H9 (cell line): ENCODE data around the gene MARCHF10. TPM values are rescaled to one million over a fixed set of nuclear protein-coding genes. Genes with fewer than 3 reads are reported as not detected.

Source experiments
- DNase-seq: peaks from one replicate; pipeline ENCODE4 v3.0.0-alpha.2; 2017
- H2AFZ ChIP-seq: one replicate; pipeline ENCODE4 v1.6.1; 2013; ENCODE audit warnings: mild to moderate bottlenecking, low read length, control low read depth, moderate library complexity
- H2AK5ac ChIP-seq: 2 replicates; pipeline ENCODE4 v1.6.1; 2013; ENCODE audit warnings: low read length, control low read depth, mixed read lengths; ENCODE audit not compliant: insufficient read length
- H2BK120ac ChIP-seq: one replicate; pipeline ENCODE4 v1.6.1; 2013; ENCODE audit warnings: low read depth, mild to moderate bottlenecking, low read length, control low read depth, inconsistent platforms; ENCODE audit not compliant: poor library complexity, severe bottlenecking
- H2BK12ac ChIP-seq: 2 replicates; pipeline ENCODE4 v1.6.1; 2013; ENCODE audit warnings: low read length, control low read depth, mixed read lengths, low read depth; ENCODE audit not compliant: insufficient read length
- H2BK15ac ChIP-seq: 2 replicates; pipeline ENCODE4 v1.6.1; 2013; ENCODE audit warnings: low read depth, low read length, control low read depth
- H2BK20ac ChIP-seq: one replicate; pipeline ENCODE4 v1.6.1; 2013; ENCODE audit warnings: low read depth, mild to moderate bottlenecking, low read length, control low read depth, inconsistent platforms; ENCODE audit not compliant: poor library complexity, severe bottlenecking
- H2BK5ac ChIP-seq: 2 replicates; pipeline ENCODE4 v1.6.1; 2013; ENCODE audit warnings: low read length, control low read depth, mixed read lengths; ENCODE audit not compliant: insufficient read length
- H3K14ac ChIP-seq: 2 replicates; pipeline ENCODE4 v1.6.1; 2013; ENCODE audit warnings: low read length, control low read depth; ENCODE audit not compliant: insufficient read depth
- H3K18ac ChIP-seq: 2 replicates; pipeline ENCODE4 v1.6.1; 2013; ENCODE audit warnings: low read depth, mild to moderate bottlenecking, mixed read lengths, low read length, control low read depth; ENCODE audit not compliant: insufficient read length
- H3K23ac ChIP-seq: 2 replicates; pipeline ENCODE4 v1.6.1; 2013; ENCODE audit warnings: low read length, control low read depth, mixed read lengths, low read depth; ENCODE audit not compliant: insufficient read length
- H3K23me2 ChIP-seq: 2 replicates; pipeline ENCODE4 v1.6.1; 2013; ENCODE audit warnings: low read depth, mild to moderate bottlenecking, mixed read lengths, low read length, control low read depth; ENCODE audit not compliant: insufficient read length, poor library complexity, severe bottlenecking
- H3K27ac ChIP-seq: 2 replicates; pipeline ENCODE4 v1.5.1; 2013; ENCODE audit warnings: low read length, control low read depth, mixed read lengths, low read depth; ENCODE audit not compliant: insufficient read length
- H3K27me3 ChIP-seq: 2 replicates; pipeline ENCODE4 v1.6.1; 2013; ENCODE audit warnings: low read length, control low read depth, inconsistent platforms; ENCODE audit not compliant: insufficient read depth
- H3K4ac ChIP-seq: 2 replicates; pipeline ENCODE4 v1.6.1; 2013; ENCODE audit warnings: low read depth, mild to moderate bottlenecking, control low read depth, inconsistent platforms, low read length, moderate library complexity
- H3K4me1 ChIP-seq: 2 replicates; pipeline ENCODE4 v1.6.1; 2013; ENCODE audit warnings: low read length, control low read depth, inconsistent platforms; ENCODE audit not compliant: insufficient read depth
- H3K4me2 ChIP-seq: 2 replicates; pipeline ENCODE4 v1.6.1; 2013; ENCODE audit warnings: low read length, control low read depth, mixed read lengths; ENCODE audit not compliant: insufficient read length, insufficient read depth
- H3K56ac ChIP-seq: 2 replicates; pipeline ENCODE4 v1.6.1; 2013; ENCODE audit warnings: low read depth, mild to moderate bottlenecking, mixed read lengths, low read length, control low read depth; ENCODE audit not compliant: insufficient read length
- H3K79me1 ChIP-seq: 2 replicates; pipeline ENCODE4 v1.6.1; 2013; ENCODE audit warnings: low read depth, mild to moderate bottlenecking, moderate library complexity, low read length, control low read depth, inconsistent platforms; ENCODE audit not compliant: insufficient read depth, poor library complexity, severe bottlenecking
- H3K79me2 ChIP-seq: 2 replicates; pipeline ENCODE4 v1.6.1; 2013; ENCODE audit warnings: low read length, control low read depth, inconsistent platforms; ENCODE audit not compliant: insufficient read depth
- H3K9ac ChIP-seq: 2 replicates; pipeline ENCODE4 v1.6.1; 2013; ENCODE audit warnings: low read length, control low read depth, mixed read lengths; ENCODE audit not compliant: insufficient read length; ENCODE audit errors: extremely low read depth
- H3K9me3 ChIP-seq: one replicate; pipeline ENCODE4 v1.6.1; 2013; ENCODE audit warnings: low read depth, low read length, inconsistent platforms; ENCODE audit not compliant: control insufficient read depth
- H3T11ph ChIP-seq: one replicate; pipeline ENCODE4 v1.6.1; 2013; ENCODE audit warnings: mild to moderate bottlenecking, low read length, control low read depth, inconsistent platforms
- H4K20me1 ChIP-seq: one replicate; pipeline ENCODE4 v1.6.1; 2013; ENCODE audit not compliant: control insufficient read depth, insufficient read length, insufficient read depth
- H4K5ac ChIP-seq: 2 replicates; pipeline ENCODE4 v1.6.1; 2013; ENCODE audit warnings: low read depth, mild to moderate bottlenecking, mixed read lengths, low read length, control low read depth; ENCODE audit not compliant: insufficient read length
- H4K8ac ChIP-seq: replicated peaks from 2 replicates; pipeline ENCODE4 v1.6.1; 2013; ENCODE audit warnings: low read length, control low read depth, mixed read lengths, low read depth; ENCODE audit not compliant: insufficient read length
- H4K91ac ChIP-seq: 2 replicates; pipeline ENCODE4 v1.6.1; 2013; ENCODE audit warnings: low read depth, mild to moderate bottlenecking, moderate library complexity, mixed read lengths, low read length, control low read depth; ENCODE audit not compliant: insufficient read length
- H3K27ac Mint-ChIP-seq, 3 experiments: 2 replicates in 2 of 3; 3 replicates in 1 of 3; pipeline ENCODE4 v1.8.0; 2020 to 2021; ENCODE audit warnings: mixed read lengths in 3 of 3, mild to moderate bottlenecking in 1 of 3, moderate library complexity in 1 of 3
- H3K27me3 Mint-ChIP-seq: 2 replicates; pipeline ENCODE4 v1.8.0; 2021; ENCODE audit warnings: low read depth, mild to moderate bottlenecking, moderate library complexity, mixed read lengths
- H3K36me3 Mint-ChIP-seq, 3 experiments: 2 replicates in 2 of 3; 3 replicates in 1 of 3; pipeline ENCODE4 v1.8.0; 2020 to 2021; ENCODE audit warnings: low read depth in 3 of 3, mixed read lengths in 3 of 3; ENCODE audit not compliant: insufficient read depth in 1 of 3
- H3K4me1 Mint-ChIP-seq, 2 experiments: 2 replicates each; pipeline ENCODE4 v1.8.0; 2020; ENCODE audit warnings: mixed read lengths in 2 of 2
- H3K4me3 Mint-ChIP-seq, 2 experiments: 2 replicates in 1 of 2; 3 replicates in 1 of 2; pipeline ENCODE4 v1.8.0; 2020 to 2021; ENCODE audit warnings: mild to moderate bottlenecking in 2 of 2, mixed read lengths in 2 of 2, moderate library complexity in 1 of 2
- H3K9me3 Mint-ChIP-seq, 2 experiments: 2 replicates in 1 of 2; 3 replicates in 1 of 2; pipeline ENCODE4 v1.8.0; 2020; ENCODE audit warnings: mild to moderate bottlenecking in 2 of 2, mixed read lengths in 2 of 2, moderate library complexity in 1 of 2
- WGBS: extraction: QIAGEN DNeasy Blood & Tissue Kit; methylation state at CpG from one replicate; pipeline ENCODE4 v1.1.7; 2013; ENCODE audit warnings: missing lambda C conversion rate, low lambda C conversion rate, mixed read lengths; ENCODE audit not compliant: insufficient read length; ENCODE audit errors: extremely low coverage; 5-methylcytosine and 5-hydroxymethylcytosine counted together
- total RNA-seq: library from RNA; stranded (reverse); gene quantifications from 2 replicates; pipeline ENCODE4 v1.2.1, GENCODE V29; 2021
- TF ChIP-seq, protein P1 (sequence below): fragments of 200-600 bp; sonication (generic); conservative IDR thresholded peaks from 3 replicates; pipeline ENCODE4 v1.8.0; 2021; ENCODE audit warnings: antibody characterized with exemption, mild to moderate bottlenecking

MARCHF10 gene
- total RNA-seq, 1 experiment from 2014 or later: not detected

DNA sequence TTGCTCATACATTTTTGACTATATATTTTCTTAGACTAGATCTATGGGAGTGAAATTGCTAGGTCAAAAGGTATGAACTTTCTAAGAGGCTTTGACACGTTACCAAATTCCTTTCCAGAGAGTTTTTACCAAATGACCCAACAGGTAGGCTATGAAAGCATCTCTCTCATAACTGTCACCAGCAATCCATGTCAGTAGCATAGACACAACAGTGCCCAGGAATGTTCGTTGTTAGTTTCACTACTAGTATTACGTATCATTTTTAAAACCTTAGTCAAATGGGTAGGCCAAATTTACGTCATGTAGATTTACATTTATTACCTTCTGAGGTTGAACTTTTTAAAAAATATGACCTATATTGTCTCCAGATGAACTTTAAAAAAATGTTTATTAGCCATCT is 66.8 kb downstream of the MARCHF10 start:
- Histone ChIP-seq H2BK15ac (no peak overlapping the region), H2AK5ac (no peak overlapping the region), H2BK20ac (no peak overlapping the region), H3K27ac (no peak overlapping the region), H3K4ac (no peak overlapping the region), H2AFZ (no peak overlapping the region), H3K4me2 (no peak overlapping the region), H3T11ph (no peak overlapping the region), H4K5ac (no peak overlapping the region), H4K8ac (no peak overlapping the region), H3K9ac (no peak overlapping the region), H3K23me2 (no peaks in the 10 kb centered on the region), H3K4me1 (peaks cover 4% of the 10 kb centered on the region; the same call in 1 of the 2 replicates), H2BK12ac (no peak overlapping the region), H3K79me2 (no peaks in the 10 kb centered on the region), H2BK120ac (no peak overlapping the region), H3K27me3 (no peaks in the 10 kb centered on the region), H3K23ac (no peak overlapping the region), H3K18ac (no peak overlapping the region), H3K14ac (no peak overlapping the region), H2BK5ac (no peak overlapping the region), H3K56ac (no peak overlapping the region), H3K9me3 (no peaks in the 10 kb centered on the region), H4K91ac (no peak overlapping the region), H3K79me1 (no peaks in the 10 kb centered on the region), H4K20me1 (no peaks in the 10 kb centered on the region)
- Mint-ChIP-seq H3K4me1 (peaks cover 22 to 26% of the 10 kb centered on the region in 2 experiments), H3K4me3 (no peak overlapping the region), H3K27me3 (peaks cover 2% of the 10 kb centered on the region; the same call in 1 of the 2 replicates), H3K9me3 (no peaks in the 10 kb centered on the region), H3K36me3 (no peaks in the 10 kb centered on the region), H3K27ac (no peak overlapping the region)
- TF ChIP-seq, protein P1, sequence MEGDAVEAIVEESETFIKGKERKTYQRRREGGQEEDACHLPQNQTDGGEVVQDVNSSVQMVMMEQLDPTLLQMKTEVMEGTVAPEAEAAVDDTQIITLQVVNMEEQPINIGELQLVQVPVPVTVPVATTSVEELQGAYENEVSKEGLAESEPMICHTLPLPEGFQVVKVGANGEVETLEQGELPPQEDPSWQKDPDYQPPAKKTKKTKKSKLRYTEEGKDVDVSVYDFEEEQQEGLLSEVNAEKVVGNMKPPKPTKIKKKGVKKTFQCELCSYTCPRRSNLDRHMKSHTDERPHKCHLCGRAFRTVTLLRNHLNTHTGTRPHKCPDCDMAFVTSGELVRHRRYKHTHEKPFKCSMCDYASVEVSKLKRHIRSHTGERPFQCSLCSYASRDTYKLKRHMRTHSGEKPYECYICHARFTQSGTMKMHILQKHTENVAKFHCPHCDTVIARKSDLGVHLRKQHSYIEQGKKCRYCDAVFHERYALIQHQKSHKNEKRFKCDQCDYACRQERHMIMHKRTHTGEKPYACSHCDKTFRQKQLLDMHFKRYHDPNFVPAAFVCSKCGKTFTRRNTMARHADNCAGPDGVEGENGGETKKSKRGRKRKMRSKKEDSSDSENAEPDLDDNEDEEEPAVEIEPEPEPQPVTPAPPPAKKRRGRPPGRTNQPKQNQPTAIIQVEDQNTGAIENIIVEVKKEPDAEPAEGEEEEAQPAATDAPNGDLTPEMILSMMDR: no peak
- no CpG with 5 or more reads among the region's 4 CpGs for WGBS
- no peak for DNase-seq
